BE2C (cell line): ENCODE data around the gene CALHM4.

Experiments
- DNase-seq: peaks from one replicate; pipeline ENCODE4 v3.0.0-alpha.2; 2020
- H3K27me3 ChIP-seq: fragments of 250-450 bp; sonication (Bioruptor Pico); 2 replicates; pipeline ENCODE4 v1.5.1; 2020; ENCODE audit warnings: mild to moderate bottlenecking
- H3K36me3 ChIP-seq: fragments of 250-450 bp; sonication (Bioruptor Pico); 2 replicates; pipeline ENCODE4 v1.5.1; 2020; ENCODE audit warnings: mild to moderate bottlenecking
- H3K4me1 ChIP-seq: fragments of 250-450 bp; sonication (Bioruptor Pico); 2 replicates; pipeline ENCODE4 v1.5.1; 2020
- H3K4me3 ChIP-seq: 2 replicates; pipeline ENCODE4 v1.5.1; 2011; ENCODE audit warnings: low read depth, low read length
- H3K9me3 ChIP-seq: fragments of 250-450 bp; sonication (Bioruptor Pico); 2 replicates; pipeline ENCODE4 v1.5.1; 2020
- CTCF ChIP-seq: IDR thresholded peaks from 2 replicates; pipeline ENCODE4 v1.5.1; 2012; ENCODE audit warnings: mild to moderate bottlenecking, low read depth, low read length

Gene CALHM4

GRCh38 chr6:116533233-116533957 is 20.2 kb upstream of the CALHM4 start:
- Histone ChIP-seq H3K36me3 (no peaks in the 10 kb centered on the region), H3K9me3 (no peaks in the 10 kb centered on the region), H3K4me3 (no peak overlapping the region), H3K4me1 (no peaks in the 10 kb centered on the region), H3K27me3 (0 out of 2 replicates have a peak, but pooled peaks cover 4% of the 10 kb centered on the region)
- TF ChIP-seq CTCF, result no peak
- DNase-seq, result no peak

DNA sequence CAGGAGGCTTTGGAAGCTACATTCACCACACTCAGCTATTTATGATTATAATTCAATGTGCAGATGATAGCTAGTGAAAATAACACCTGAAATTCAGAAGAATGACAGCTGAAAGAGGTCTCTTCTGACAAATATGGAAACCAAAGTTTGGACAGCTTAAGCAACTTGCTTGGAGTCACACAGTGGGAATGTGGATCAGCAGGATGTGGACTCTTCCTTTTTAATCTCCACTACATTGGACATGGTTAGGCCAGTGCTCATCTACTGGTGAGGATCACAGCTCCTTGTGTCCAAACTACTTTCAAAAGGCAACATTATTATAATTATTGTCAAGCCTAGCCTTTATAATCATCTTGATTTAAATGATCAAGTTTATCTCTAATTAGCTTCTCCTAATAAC is 18.4 kb upstream of the CALHM4 start:
- Histone ChIP-seq H3K4me3 (no peak overlapping the region), H3K27me3 (0 out of 2 replicates have a peak, but pooled peaks cover 4% of the 10 kb centered on the region), H3K9me3 (no peaks in the 10 kb centered on the region), H3K4me1 (no peaks in the 10 kb centered on the region), H3K36me3 (no peaks in the 10 kb centered on the region)
- TF ChIP-seq CTCF, result no peak
- no peak for DNase-seq

DNA sequence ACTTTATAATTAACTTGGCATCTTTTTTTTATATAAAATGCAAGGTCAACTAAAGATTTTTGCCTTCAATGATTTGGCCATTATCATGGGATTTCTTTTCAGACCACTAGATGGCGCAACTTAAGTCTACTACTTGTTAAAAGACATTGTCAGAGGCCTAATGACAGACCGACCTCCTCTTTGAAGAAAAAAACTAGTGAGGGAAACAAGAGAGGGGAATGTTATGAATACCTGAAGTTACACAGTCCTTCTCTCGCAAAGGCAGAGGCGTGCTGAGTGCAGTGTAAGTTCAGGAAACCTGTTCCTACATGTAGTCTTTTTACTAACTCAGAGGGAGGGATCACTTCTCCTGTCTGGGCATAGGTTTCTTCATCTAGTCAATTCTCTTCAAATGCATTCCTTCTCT is 17.3 kb upstream of the CALHM4 start:
- Histone ChIP-seq H3K4me1 (no peaks in the 10 kb centered on the region), H3K9me3 (no peaks in the 10 kb centered on the region), H3K36me3 (no peaks in the 10 kb centered on the region), H3K4me3 (no peak overlapping the region), H3K27me3 (peaks cover 8% of the 10 kb centered on the region; the same call in 1 of the 2 replicates)
- peak; percentile 76 for TF ChIP-seq CTCF
- peak; percentile 31 for DNase-seq

DNA sequence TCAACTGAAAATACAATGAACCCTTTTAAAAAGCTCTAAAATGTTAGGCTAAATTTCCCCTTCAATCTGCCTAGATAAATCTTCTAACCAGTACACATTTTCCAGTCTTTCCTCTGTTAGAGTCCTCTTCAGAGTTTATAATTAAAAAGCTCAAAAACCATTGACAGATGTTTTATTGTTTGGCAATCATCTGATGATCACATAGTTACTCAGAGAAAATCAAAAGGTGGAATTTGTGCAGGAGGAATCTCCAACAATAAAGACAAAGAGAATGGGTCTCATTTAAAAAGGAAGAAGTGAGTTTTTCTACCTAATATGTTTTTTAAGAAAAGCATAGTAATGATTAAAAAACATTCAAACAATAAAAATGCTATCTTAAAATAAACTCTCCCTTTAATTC is 11.1 kb upstream of the CALHM4 start:
- Histone ChIP-seq H3K27me3 (peaks cover 8% of the 10 kb centered on the region), H3K9me3 (no peaks in the 10 kb centered on the region), H3K4me1 (no peaks in the 10 kb centered on the region), H3K36me3 (no peaks in the 10 kb centered on the region), H3K4me3 (no peak overlapping the region)
- TF ChIP-seq CTCF, result no peak
- no peak for DNase-seq

- no peak for DNase-seq
- no peaks in the 10 kb centered on the region for H3K9me3 ChIP-seq
- H3K36me3 ChIP-seq, result no peaks in the 10 kb centered on the region
- peaks cover 8% of the 10 kb centered on the region for H3K27me3 ChIP-seq
- no peak for TF ChIP-seq CTCF
- H3K4me1 ChIP-seq, result no peaks in the 10 kb centered on the region
- no peak overlapping the region for H3K4me3 ChIP-seq
These were observed 10.4 kb upstream of the CALHM4 start for GRCh38 chr6:116543149-116543548.

DNA sequence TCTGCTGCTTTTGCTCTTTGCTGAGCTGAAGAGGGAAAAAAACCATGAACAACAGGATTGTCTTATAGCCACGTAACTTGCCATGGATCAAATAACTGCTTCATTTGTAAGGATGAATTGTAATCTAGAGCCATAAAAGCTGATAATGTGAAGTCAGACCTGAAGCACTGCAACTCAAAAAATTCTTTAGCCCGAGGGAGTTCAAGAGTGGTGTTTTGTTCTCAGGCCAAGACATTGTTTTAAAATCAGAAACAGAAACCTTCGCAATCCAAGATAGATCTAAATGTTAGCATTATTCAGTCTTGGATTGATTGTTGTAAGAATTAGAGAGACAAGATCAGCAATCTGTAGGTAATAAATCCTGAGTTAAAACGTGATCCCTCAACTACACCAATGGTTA is 7.9 kb upstream of the CALHM4 start, which contains the start of gene TRAPPC3L:
TRAPPC3L (minus strand) TSS at position 34 of the 400 bp plus-strand sequence. CDS start 170 bp downstream, outside the sequence.
- Histone ChIP-seq H3K4me1 (no peaks in the 10 kb centered on the region), H3K4me3 (no peak within 1 kb of the TSS), H3K36me3 (no peaks in the 10 kb centered on the region), H3K27me3 (peaks cover 7% of the 10 kb centered on the region), H3K9me3 (no peaks in the 10 kb centered on the region)
- no peak for DNase-seq
- TF ChIP-seq CTCF, result no peak
